Measurements from ENCODE around the gene VAX1. TPM values are rescaled to one million over a fixed set of nuclear protein-coding genes. Genes with fewer than 3 reads are reported as not detected.

Gene VAX1
- total and polyA plus RNA-seq, 9 of the 15 experiments (the other 6 are each of a cell fraction or from before 2014, with no cell fraction given): not detected

- TF ChIP-seq ZC3H11A (IDR thresholded peaks at IDR 0.05; ENCODE audit: low read depth, low read length): no peak
- peak; percentile 58 for TF ChIP-seq SMC3 (conservative IDR thresholded peaks at IDR 0.05; ENCODE audit: insufficient read depth, low read depth, low read length)
- TF ChIP-seq TCF3 (CRISPR knock-in tag; IDR thresholded peaks at IDR 0.05): no peak
- TF ChIP-seq XRCC4 (IDR thresholded peaks at IDR 0.05; ENCODE audit: extremely low read depth, insufficient read depth, insufficient read length): no peak
- TF ChIP-seq CTCF (IDR thresholded peaks at IDR 0.05 in 2 of 3, conservative IDR thresholded peaks at IDR 0.05 in 1 of 3; ENCODE audit: insufficient read depth in 2 of 3, low read depth in 1 of 3, low read length in 3 of 3): peak; percentile 72 to 78 (median 75)
- no peak for TF ChIP-seq PCBP1 (IDR thresholded peaks at IDR 0.05; ENCODE audit: low read depth, low read length, poor library complexity, severe bottlenecking)
- peak; percentile 96 for TF ChIP-seq CEBPB (tag; IDR thresholded peaks at IDR 0.05)
- TF ChIP-seq DIDO1 (tag; IDR thresholded peaks at IDR 0.05; ENCODE audit: low read depth): no peak
- no peak for TF ChIP-seq CREB5 (CRISPR knock-in tag; IDR thresholded peaks at IDR 0.05)
- no peak for TF ChIP-seq YY1 (IDR thresholded peaks at IDR 0.05; ENCODE audit: borderline replicate concordance in 1 of 3, control insufficient read depth in 1 of 3, extremely low read depth in 1 of 3, insufficient read depth in 3 of 3, insufficient read length in 1 of 3, insufficient replicate concordance in 2 of 3, low read depth in 1 of 3, low read length in 2 of 3)
- TF ChIP-seq ETV1 (tag; conservative IDR thresholded peaks at IDR 0.05; ENCODE audit: low read depth): no peak
- no peak for TF ChIP-seq ZNF395 (CRISPR knock-in tag; IDR thresholded peaks at IDR 0.05)
- TF ChIP-seq PHF21A (IDR thresholded peaks at IDR 0.05; ENCODE audit: borderline replicate concordance, low read depth): no peak
- TF ChIP-seq ZNF444 (CRISPR knock-in tag; IDR thresholded peaks at IDR 0.05): no peak
- TF ChIP-seq ZNF79 (CRISPR knock-in tag; IDR thresholded peaks at IDR 0.05; ENCODE audit: low read depth): no peak
- no peak for TF ChIP-seq CXXC5 (CRISPR knock-in tag; IDR thresholded peaks at IDR 0.05)
- no peak for TF ChIP-seq FOXA3 (CRISPR knock-in tag; conservative IDR thresholded peaks at IDR 0.05 in 1 of 2, IDR thresholded peaks at IDR 0.05 in 1 of 2)
Observed at GRCh38 chr10:117175901-117176534, 37.9 kb upstream of the VAX1 start (continued).

Data from K562 (cell line).